CD4-positive, alpha-beta T cell treated with Interleukin-15 for 1 hour (primary cell): Measurements from ENCODE around the gene SHISA2.
"Not testable (repeated sequence)": the region's sequence is repeated elsewhere in the genome, so short reads cannot be mapped to it uniquely, and the experiment has no call there.

Experiments
- DNase-seq: peaks from one replicate; pipeline ENCODE4 v3.0.0-alpha.2; 2020

The SHISA2 gene

DNA sequence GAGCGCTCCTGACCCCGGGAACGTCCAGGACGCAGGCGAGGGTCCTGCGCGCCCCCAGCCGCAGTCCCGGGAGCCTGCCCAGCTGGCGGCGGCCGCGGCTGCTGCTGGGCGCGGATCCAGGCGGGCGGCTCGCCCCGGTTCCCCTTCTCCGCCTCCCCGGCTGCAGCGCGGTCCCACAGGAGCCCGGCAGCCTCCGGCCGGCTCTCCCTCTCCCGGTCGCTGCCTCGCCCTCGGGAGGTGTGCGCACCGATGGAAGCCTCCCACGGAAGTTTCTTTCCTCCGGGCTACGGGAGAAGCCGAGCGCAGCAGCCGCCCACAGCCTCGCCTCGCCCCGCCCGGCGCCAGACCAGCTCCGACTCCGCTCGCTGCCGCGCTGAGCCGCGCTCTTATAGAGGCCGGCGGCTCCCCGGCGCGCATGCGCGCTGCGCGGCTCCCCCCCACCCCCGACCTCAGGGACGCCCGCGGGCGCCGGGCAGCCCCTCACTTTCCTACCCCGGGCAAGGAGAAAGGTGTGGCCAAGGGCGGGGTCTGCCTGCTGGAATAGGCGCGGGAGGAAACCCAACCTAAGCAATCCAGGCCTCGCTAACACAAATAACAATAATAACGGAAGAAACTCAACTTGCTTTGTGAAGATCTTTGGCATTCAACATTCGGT, at the start of gene SHISA2:
Gene SHISA2 (minus strand): TSS at position 360 of the 655 bp plus-strand sequence. CDS start 1,041 bp downstream, outside the sequence.
- no peak for DNase-seq

DNA sequence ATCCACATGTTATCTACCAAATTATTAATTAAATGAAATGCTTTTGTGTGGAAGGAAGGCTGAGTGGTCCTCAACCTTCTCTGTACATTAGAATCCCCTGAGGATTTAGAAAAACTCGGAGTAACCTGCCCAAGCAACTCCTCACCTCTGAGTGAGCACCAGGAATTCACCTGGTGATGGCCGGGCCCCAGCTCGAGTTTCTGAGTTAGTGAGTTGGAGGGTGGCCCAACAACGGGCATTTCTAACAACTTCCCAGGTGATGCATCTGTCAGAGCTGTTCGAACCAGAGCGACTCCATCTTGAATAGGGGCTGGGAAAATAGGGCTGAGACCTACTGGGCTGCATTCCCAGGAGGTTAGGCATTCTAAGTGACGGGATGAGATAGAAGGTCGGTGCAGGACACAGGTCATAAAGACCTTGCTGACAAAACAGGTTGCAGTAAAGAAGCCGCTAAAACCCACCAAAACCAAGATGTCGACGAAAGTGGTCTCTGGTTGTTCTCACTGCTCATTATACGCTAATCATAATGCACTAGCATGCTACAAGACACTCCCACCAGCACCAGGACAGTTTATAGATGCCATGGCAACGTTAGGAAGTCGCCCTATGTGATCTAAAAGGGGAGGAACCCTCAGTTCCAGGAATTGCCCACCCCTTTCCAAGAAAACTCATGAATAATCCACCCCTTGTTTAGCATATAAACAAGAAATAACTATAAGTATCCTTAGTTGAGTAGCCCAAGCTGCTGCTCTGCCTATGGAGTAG, 44.2 kb upstream of the SHISA2 start:
- DNase-seq, result no peak

DNA sequence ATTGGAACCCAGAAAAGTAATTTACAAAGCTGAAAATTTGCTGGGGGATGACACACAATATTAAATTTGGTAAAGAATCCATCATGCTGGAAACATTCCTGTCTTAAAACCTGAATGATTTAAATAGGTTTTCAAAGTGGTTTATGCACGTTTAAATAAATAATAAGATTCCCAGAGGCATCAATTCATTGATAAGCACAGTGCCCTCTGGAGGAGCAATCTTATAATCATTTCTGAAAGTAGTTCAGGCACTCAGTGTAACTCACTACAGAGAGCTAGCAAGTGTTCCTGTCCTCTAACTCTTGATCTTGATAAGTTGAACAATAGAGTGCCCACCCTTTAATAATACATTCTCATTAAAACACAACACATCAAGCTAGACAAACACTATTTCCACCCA, 43.5 kb upstream of the SHISA2 start:
- no peak for DNase-seq

DNA sequence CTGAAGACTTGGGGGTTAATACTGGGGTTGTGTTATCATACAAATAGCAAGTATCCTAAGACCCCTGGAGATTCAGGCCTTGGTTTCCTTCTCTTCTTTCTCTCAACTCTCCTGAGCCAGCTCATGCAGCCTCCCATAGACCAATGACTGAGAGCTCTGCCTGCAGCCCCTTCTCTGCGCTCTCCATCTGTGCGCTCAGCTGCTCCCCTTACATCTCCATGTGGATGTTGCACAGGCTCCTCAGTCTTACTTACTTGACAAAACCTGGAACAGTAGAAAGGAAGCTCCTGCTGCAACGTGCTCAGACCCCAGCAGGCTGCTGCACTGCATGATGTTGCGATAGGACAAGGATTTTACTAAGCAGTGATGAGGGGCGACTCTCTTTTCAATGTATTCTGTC, 25.0 kb upstream of the SHISA2 start:
- DNase-seq, result not testable (repeated sequence)

DNA sequence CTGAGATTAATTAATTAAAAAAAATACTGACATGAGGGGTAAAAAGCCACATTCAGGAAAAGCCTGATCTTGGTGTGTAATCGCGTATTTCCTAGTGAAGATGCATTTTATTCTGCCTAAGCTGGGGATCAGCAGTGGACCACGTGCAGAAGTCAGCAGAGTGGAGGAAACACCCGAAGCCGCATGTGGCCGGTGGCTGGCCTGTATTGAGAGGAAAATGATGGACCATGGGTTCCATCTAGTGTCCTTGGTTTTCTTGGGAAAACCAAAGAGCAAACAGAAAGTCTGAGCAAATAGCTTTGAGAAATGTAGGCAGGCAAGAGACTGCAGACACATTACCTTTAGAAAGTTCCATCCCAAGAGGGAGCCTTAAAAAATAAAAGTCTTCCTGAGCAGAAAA, 23.7 kb upstream of the SHISA2 start:
- DNase-seq, result no peak

DNA sequence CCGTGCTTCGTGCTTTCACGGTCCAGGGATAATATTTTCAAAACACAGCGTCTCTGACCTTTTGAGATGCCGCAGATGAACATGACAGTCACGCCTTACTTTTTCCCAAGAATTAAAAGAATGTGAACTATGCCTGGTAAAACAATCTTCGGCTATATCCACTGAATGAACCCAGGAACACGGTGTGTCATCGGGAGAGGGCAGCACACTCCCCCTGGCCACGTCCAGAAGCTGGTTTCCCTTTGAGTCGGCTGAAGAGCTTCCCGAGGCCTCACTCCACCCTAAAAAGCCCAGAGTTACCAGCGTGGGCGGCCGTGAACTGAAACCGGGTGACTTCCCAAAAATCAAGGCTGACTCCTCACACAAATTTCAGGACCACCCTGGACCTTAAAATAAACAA, 22.9 kb upstream of the SHISA2 start:
- DNase-seq, result no peak

DNA sequence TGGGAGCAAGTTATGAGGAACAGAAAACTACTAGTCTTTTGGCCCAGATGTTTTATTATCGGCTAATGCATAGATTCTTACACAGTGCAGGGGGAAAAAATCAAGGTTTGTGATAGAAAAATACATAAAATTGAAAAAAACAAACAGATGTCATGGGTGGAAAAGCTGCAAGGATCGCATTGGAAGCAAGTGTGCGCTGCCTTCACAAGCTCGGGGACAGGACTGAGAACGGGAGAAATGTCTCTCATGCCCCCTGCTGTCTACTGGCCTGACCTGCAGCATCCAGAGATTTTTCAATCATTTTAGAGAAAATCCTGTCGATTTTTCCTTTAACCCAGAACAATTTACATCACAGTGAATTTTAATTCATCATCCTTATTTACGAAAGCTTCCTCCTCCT, 20.5 kb upstream of the SHISA2 start:
- not testable (repeated sequence) for DNase-seq

DNA sequence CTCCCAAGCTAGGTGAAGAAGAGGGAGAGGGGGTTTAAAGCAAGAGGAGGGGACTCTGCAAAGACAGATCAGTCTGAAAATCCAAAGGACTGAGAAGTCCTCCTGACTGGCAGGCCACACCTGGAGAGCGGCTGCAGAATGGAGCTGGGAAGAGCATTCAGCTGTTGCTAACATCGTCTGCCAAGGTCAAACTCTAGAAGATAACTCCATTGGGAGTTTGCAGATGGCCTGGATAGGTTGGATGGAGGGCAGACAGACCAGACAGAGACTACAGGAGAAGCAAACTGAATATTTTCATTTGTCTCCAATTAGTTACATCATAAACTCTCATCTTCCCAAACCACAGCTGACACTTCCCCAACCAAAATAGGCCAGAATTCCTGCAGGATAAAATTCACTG, 19.9 kb upstream of the SHISA2 start:
- DNase-seq, result no peak

DNA sequence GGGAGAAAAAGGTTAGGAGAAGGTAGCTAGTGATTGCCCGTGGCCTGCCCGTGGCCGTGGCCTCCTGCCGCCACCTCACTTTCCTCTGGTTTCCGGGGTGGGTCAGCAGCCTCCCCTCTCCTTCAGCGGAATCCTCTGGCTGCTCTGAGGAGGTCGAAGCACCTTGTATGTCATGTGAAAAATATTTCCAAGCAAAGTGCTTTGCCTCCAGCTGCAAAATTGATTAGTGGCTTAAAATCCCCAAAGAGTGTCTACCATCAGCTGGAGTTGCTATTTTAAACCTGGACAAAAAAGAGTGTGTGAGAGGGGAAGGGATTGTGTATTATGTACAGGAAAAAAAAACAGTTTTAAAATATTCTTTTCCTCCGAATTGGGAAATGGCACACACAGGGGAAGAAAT, 17.8 kb upstream of the SHISA2 start:
- not testable (repeated sequence) for DNase-seq

DNA sequence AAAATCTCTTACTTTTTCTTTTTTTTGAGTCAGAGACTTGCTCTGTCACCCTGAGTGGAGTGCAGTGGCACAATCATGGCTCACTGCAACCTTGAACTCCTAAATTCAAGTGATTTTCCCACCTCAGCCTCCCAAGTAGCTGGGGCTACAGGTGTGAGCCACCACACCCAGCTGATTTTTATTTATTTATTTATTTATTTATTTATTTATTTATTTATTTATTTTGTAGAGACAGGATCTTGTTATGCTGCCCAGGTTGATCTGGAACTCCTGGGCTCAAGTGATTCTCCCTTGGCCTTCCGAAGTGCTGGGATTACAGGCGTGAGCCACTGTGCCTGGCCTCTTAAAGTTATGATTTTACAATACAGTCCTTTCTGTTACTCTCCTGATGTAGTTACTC, 16.6 kb upstream of the SHISA2 start:
- not testable (repeated sequence) for DNase-seq

DNA sequence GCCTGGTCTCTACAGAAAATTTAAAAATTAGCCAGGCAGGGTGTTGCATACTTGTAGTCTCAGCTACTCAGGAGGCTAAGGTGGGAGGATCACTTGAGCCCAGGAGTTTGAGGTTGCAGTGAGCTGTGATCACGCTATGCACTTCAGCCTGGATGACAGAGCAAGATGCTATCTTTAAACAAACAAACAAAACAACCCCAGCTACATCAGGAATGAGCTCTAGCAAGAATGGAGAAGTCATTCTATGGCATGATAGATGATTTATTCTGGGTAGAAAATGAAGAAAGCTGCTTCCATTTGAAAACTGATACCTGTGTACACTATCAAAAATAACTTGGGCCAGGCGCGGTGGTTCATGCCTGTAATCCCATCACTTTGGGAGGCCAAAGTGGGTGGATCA, 15.8 kb upstream of the SHISA2 start:
- DNase-seq, result no peak

DNA sequence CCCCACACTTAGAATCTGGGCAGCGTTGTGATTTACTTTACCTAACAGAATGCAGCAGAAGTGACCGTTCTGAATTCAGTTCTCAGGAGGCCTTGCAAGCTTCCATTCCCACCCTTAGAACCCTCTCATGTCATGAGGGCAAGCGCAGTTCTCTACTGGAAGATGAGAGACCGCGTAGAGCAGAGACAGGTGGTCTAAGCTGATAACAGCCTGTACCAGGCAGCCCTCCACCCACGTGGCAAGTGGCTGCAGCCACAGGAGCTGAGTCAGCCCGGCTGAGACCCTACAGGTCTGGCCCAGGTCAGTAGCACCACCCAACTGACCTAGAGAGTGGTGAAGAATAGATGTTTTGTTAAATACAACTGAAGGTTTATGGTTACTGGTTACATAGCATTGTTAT, 14.7 kb upstream of the SHISA2 start:
- DNase-seq, result not testable (repeated sequence)

DNA sequence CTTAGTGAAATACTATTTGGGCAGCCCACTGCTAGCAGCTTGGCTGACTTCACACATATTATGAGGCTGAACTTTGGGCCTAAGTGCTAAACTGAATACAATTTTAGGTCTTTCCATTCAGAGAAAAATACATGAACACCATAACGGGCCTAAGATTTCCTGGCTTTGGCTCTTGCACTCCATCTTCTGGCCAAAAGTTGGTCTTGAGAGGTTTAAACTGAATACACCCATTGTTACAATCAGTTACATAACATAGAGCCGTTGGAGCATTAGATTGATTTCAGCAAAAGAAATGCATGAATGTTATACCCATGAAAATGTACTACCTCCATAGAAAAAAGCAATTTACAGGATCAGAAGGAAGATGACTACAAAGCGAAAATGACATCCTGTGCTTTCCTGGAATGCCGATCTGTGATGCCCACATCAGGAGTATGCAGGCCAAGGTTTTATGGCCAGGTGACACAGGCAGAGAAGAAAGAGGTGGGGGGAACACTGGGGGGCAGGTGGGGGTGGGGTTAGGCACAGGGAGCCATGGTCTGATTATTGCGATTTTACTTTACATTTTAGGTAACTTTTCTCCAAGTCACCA, 11.1 kb upstream of the SHISA2 start:
- no peak for DNase-seq

DNA sequence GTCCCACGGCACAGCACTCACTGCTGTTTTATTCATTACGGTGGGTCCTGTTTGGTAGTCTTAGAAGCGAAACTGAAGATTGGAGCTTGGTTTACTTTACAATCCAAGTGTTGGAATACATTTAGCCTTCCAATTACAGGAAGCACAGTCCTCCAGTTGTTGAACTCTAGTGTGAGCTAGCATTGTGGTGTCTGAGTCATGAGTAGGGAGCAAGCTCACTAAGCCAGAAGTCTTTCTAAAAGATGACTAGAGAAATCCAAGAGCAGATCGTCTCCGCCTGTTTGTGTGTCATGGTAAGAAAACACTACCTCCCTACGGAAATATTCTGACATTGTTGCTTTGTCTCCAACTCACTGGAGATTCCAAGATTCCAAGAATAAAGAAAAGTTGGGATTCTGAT, 10.1 kb upstream of the SHISA2 start:
- no peak for DNase-seq

DNA sequence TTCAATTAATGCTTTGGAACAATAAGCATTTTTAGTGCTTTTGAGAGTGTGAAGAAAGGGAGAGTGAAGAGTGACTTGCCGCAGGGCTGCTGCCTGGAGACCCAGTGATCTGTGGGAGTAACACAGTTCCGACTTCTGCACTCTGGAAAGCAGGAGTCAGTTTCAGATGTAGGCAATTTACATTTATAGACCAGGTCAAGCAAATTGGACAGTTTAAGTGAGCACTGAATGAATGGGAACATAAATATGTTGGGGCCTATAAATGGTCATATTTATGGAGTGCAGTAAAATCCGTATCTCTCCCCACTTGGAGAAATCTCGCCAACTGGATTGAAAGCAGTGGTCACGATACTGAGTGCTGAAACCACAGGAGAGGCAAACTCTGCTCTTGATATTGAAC, 9.4 kb upstream of the SHISA2 start:
- no peak for DNase-seq

DNA sequence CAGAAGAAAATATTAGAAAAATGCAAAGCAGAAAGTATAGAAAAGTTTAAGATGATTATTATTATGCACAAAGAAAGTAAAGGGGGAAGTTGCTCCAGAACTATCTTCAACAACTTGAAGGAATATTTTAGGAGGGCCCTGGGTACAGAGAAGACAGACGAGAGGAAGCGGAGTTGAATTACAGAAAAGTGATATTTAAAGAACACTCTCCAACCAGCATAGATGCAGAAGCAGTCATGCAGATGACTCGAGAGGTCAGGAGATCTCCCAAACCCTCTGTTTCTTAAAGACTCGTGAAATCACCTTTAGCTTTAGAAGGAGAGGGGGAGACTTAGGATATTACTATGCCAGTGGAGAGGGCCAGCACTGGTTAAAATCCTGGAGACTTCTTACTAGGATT, 8.5 kb upstream of the SHISA2 start:
- DNase-seq, result no peak

DNA sequence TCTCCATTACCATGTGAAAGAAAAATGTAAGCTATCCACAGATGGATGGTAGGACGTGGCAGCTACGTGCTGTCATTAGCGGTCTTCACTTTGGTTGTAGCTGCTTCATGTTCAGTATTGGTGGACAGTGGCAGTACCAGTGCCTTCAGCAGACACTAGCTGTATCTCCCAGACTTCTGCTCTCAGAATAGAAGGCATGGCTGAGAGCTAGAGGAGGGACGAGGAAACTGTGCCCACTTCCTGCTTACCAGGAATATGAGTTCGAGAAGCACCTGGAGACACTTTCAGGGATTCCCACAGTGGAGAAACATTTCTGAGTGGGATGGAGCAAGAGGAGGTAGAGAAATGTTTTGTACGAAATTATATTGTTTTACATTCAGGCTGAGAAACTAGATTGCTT, 6.9 kb upstream of the SHISA2 start:
- DNase-seq, result no peak

DNA sequence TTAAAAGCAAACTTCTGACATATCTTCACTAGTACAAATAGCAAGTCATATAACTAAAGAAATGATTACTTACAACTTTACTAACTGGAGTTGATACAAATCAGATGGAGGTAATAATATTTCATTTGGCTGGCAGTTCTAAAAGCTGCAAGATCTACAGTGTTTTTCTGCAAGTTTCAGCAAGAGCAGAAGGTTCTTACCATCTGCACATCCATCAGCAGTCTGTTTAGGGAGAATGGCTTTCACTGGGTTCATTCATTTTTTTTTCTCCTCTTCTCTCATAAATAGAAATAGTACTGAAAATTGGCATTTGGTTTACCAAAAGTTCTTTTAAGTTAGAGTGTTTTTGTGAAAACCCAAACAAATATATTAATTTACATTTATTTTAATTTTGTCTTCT, 3.1 kb upstream of the SHISA2 start:
- no peak for DNase-seq

DNA sequence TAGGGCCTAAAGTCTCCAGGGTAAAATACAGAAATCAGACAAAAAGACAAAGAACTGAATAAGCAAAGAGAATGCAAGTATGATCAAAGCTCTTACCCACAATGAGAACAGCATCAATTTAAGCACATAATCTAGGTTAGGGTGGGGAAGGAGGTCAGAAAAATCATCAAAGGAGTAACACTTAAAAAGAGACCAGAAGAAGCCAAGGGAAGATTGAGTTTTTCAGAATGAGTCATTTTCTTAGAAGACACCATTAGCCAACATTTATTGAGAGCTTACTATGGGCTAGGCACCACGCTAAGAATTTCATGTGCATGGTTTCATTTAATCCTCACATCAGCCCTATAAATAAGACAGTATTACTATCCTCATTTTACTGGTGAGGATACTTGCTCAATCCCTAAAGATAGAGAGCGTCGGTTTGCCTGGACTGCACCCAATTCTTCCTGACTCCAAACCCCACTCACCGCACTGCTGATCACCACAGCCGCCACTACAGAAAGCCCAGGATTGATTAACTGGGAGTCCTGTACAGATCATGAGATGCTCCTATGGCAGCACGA, 1.7 kb upstream of the SHISA2 start:
- DNase-seq, result no peak

DNA sequence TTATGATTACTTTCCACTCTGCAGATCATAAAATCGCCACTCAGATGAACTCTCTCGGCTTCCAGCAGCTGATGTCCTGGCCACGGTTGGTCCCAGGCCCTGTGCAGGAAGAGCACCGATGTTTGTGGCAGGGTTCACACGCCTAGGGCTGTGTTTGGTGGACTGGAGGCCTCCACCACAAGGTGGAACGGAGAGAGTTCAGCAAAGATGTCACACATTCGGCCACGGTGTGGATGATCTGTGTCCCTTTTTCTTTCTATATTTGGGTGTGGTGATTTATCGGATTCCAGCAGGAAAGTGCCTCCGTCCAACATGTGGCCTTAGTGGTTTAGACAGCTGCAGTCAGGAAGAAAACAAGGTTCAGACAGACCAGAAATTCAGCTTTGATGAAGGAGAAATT, 521 bp upstream of the SHISA2 start:
- no peak for DNase-seq

DNA sequence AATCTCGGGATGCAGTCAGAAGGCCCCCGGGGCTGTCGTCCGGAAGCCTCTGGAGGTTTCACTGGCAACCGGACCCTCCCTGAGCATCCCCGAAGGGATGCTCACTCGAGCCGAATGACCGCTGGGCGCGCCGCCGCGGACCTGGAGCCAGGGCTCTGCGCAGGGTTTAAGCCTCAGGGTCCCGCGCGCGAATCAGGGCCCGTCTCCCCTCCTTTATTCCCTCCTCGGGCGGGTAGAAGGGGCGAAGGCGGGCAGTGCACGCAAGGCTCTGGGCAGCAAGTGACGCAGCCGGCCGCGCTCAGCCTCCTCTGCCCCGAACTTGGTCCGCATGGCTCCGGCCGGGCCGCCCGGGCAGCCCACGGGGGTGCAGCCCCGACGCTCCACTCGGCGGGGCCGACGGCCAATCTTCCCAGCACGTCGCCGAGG, 572 bp downstream of the SHISA2 start:
- no peak for DNase-seq

DNA sequence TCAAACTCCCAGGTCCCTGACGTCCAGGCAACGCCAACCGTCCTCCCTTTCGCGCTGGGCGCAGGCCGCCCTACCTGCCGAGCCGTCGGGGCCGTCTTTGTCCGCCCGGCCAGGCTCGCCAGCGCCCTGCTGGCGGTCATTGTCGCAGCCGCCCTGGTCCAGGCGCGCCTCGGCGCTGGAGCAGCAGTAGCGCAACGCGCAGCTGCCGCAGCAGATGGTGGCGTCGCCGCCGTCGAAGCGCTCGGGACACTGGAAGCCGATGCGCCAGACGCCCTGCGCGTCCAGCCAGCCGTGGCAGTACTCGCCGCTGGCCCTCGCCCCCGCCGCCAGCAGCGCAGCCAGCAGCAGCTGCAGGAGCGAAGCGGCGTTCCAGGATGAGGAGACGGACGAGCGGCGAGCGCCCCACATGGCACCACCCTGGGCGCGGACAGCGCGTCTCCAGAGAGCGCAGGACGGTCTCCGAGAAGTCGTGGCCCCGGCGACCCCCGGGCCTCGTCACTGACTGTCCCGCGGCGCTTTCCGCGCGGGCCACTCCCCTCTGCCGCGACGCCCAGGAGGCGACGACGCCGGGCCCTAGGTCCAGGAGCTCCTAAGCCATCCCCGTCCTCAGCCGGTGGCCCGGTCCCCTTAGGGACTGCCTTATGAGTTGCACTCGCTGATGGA, 1.1 kb downstream of the SHISA2 start:
- DNase-seq, result no peak

DNA sequence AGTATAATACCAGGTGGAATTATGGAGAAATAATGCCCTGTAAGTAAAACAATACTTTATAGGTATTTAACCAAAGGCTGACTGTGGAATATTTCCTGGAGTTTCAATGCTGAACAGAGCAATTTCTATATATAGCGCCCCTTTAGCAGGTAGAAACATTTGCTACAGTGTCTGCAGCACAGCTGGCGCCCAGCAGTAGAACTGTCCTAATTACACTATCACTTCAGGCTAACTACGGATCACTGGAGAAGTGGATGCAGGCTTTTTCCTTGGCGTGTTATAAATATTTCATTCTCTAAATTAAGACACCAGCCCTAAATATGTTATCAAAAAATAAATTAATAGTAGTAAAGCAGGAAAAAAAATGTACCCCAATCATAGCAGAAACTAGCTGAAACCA, 3.1 kb downstream of the SHISA2 start:
- DNase-seq, result no peak
